Suprapubic skin (tissue), 4 donors: Measurements from ENCODE around the gene GRIK4. TPM values are rescaled to one million over a fixed set of nuclear protein-coding genes. Genes with fewer than 3 reads are reported as not detected.
"Not testable (repeated sequence)": the region's sequence is repeated elsewhere in the genome, so short reads cannot be mapped to it uniquely, and the experiment has no call there.

Experiments
- DNase-seq, 2 donors: peaks; one replicate each; pipeline ENCODE4 v3.0.0-alpha.2; 2019; ENCODE audit warnings: low spot score in 2 of 2
- H3K27ac ChIP-seq: fragments of 200-600 bp; sonication (generic); one replicate; pipeline ENCODE4 v1.5.1; 2019
- H3K27me3 ChIP-seq: fragments of 200-600 bp; sonication (generic); one replicate; pipeline ENCODE4 v1.5.1; 2019
- H3K36me3 ChIP-seq: fragments of 200-600 bp; sonication (generic); one replicate; pipeline ENCODE4 v1.5.1; 2019
- H3K4me1 ChIP-seq: fragments of 200-600 bp; sonication (generic); one replicate; pipeline ENCODE4 v1.5.1; 2019
- H3K4me3 ChIP-seq: fragments of 200-600 bp; sonication (generic); one replicate; pipeline ENCODE4 v1.5.1; 2019; ENCODE audit warnings: mild to moderate bottlenecking
- H3K9me3 ChIP-seq: fragments of 200-600 bp; sonication (generic); one replicate; pipeline ENCODE4 v1.5.1; 2019
- CTCF ChIP-seq, 2 donors: fragments of 200-600 bp in 1 of 2; fragments of 450-650 bp in 1 of 2; sonication (generic) in 1 of 2; IDR thresholded peaks; one replicate each; pipeline ENCODE4 v1.5.1; 2016 to 2019; ENCODE audit warnings: antibody characterized with exemption in 2 of 2, mild to moderate bottlenecking in 1 of 2, moderate library complexity in 1 of 2
- EP300 ChIP-seq: sonication (generic); formaldehyde crosslinking; IDR thresholded peaks from one replicate; pipeline ENCODE4 v1.6.1; 2017; ENCODE audit warnings: antibody characterized with exemption
- POLR2A ChIP-seq, 2 donors: fragments of 450-650 bp; IDR thresholded peaks; one replicate each; pipeline ENCODE4 v1.6.1; 2017; ENCODE audit warnings: antibody characterized with exemption in 2 of 2, mild to moderate bottlenecking in 2 of 2, moderate library complexity in 2 of 2
- POLR2AphosphoS5 ChIP-seq, 3 donors: sonication (generic); formaldehyde crosslinking; IDR thresholded peaks; one replicate each; pipeline ENCODE4 v1.6.1; 2017; ENCODE audit warnings: antibody characterized with exemption in 3 of 3
- WGBS: methylation state at CpG from one replicate; pipeline ENCODE4 v1.1.5; 2018; 5-methylcytosine and 5-hydroxymethylcytosine counted together
- total RNA-seq, 4 donors: library from RNA; depleted of rRNA; stranded (reverse); fragments of >200 nt; gene quantifications; one replicate each; pipeline ENCODE4 v1.1.0, GENCODE V29; 2016

Gene GRIK4
- total RNA-seq, 4 donors from 2014 or later = 0.24 TPM; not detected in 3

GRCh38 chr11:120759046-120759445 lies 247.5 kb downstream of the GRIK4 start:
- TF ChIP-seq POLR2AphosphoS5 (IDR thresholded peaks at IDR 0.05) (no peak), CTCF (IDR thresholded peaks at IDR 0.05) (no peak), POLR2A (IDR thresholded peaks at IDR 0.05) (no peak), EP300 (no peak)
- Histone ChIP-seq H3K27me3 (no peaks in the 10 kb centered on the region), H3K4me3 (no peak overlapping the region), H3K27ac (no peak overlapping the region), H3K9me3 (no peaks in the 10 kb centered on the region), H3K4me1 (no peaks in the 10 kb centered on the region), H3K36me3 (no peaks in the 10 kb centered on the region)
- 73% methylated on average over 2 of the region's 2 CpGs for WGBS
- no peak for DNase-seq

- H3K4me3 ChIP-seq, H3K36me3 ChIP-seq, H3K27ac ChIP-seq, H3K4me1 ChIP-seq, DNase-seq: not testable (repeated sequence)
- Histone ChIP-seq H3K9me3 (peaks cover 15% of the 10 kb centered on the region), H3K27me3 (peaks cover 15% of the 10 kb centered on the region)
- WGBS = 67% methylated on average over 1 of the region's 2 CpGs
These were observed 254.2 kb downstream of the GRIK4 start for GRCh38 chr11:120765710-120766109.

GRCh38 chr11:120766318-120766717 lies 254.8 kb downstream of the GRIK4 start:
- no peak for DNase-seq
- WGBS = 86% methylated on average over 7 of the region's 7 CpGs

GRCh38 chr11:120768949-120769348 lies 257.4 kb downstream of the GRIK4 start:
- Histone ChIP-seq H3K9me3 (peaks cover 15% of the 10 kb centered on the region), H3K4me1 (no peaks in the 10 kb centered on the region), H3K4me3 (no peak overlapping the region), H3K27ac (no peak overlapping the region), H3K36me3 (no peaks in the 10 kb centered on the region), H3K27me3 (peaks cover 17% of the 10 kb centered on the region)
- no peak for DNase-seq
- 79% methylated on average over 2 of the region's 2 CpGs for WGBS
- TF ChIP-seq POLR2AphosphoS5 (IDR thresholded peaks at IDR 0.05) (no peak), CTCF (IDR thresholded peaks at IDR 0.05) (no peak), POLR2A (IDR thresholded peaks at IDR 0.05) (no peak), EP300 (no peak)

More at GRCh38 chr11:120766318-120766717, 254.8 kb downstream of the GRIK4 start:
- Histone ChIP-seq H3K27me3 (peaks cover 17% of the 10 kb centered on the region), H3K36me3 (no peaks in the 10 kb centered on the region), H3K9me3 (peaks cover 15% of the 10 kb centered on the region), H3K4me3 (no peak overlapping the region), H3K27ac (no peak overlapping the region), H3K4me1 (no peaks in the 10 kb centered on the region)
- TF ChIP-seq POLR2A (IDR thresholded peaks at IDR 0.05) (no peak), EP300 (no peak), POLR2AphosphoS5 (IDR thresholded peaks at IDR 0.05) (no peak)

GRCh38 chr11:120769906-120770305 lies 258.4 kb downstream of the GRIK4 start:
- H3K4me1 ChIP-seq = no peaks in the 10 kb centered on the region
- H3K4me3 ChIP-seq = no peak overlapping the region
- TF ChIP-seq POLR2AphosphoS5 (IDR thresholded peaks at IDR 0.05) (no peak), CTCF (IDR thresholded peaks at IDR 0.05) (no peak), POLR2A (IDR thresholded peaks at IDR 0.05) (no peak)
- DNase-seq = no peak
- no peaks in the 10 kb centered on the region for H3K36me3 ChIP-seq
- H3K27me3 ChIP-seq = peaks cover 17% of the 10 kb centered on the region
- no peak overlapping the region for H3K27ac ChIP-seq
- H3K9me3 ChIP-seq = peaks cover 15% of the 10 kb centered on the region
- 100% methylated on average over 1 of the region's 1 CpG for WGBS

GRCh38 chr11:120771551-120772060 lies 260.1 kb downstream of the GRIK4 start:
- no peak for DNase-seq
- no peak for TF ChIP-seq CTCF (IDR thresholded peaks at IDR 0.05)
- no peak for TF ChIP-seq EP300
- no peak for TF ChIP-seq POLR2AphosphoS5 (IDR thresholded peaks at IDR 0.05)
- TF ChIP-seq POLR2A (IDR thresholded peaks at IDR 0.05) = no peak

More at GRCh38 chr11:120771551-120772060, 260.1 kb downstream of the GRIK4 start:
- no peak overlapping the region for H3K4me3 ChIP-seq
- H3K4me1 ChIP-seq = no peaks in the 10 kb centered on the region
- H3K27ac ChIP-seq = no peak overlapping the region
- H3K27me3 ChIP-seq = peaks cover 4% of the 10 kb centered on the region
- H3K9me3 ChIP-seq = peaks cover 15% of the 10 kb centered on the region
- no peaks in the 10 kb centered on the region for H3K36me3 ChIP-seq
